T-cell (primary cell): ENCODE measurements around the gene DNAI7. TPM values are rescaled to one million over a fixed set of nuclear protein-coding genes. Genes with fewer than 3 reads are reported as not detected.

ENCODE experiments used
- ATAC-seq, 4 experiments: fragments of 200-7000 bp in 3 of 4; fragments of 150-1000 bp in 1 of 4; cut with Tn5 transposase; replicated peaks in 1 of 4; 1 replicate in 3 of 4; 2 replicates in 1 of 4; pipeline ENCODE4 v1.10.0; 2021; ENCODE audit warnings: moderate library complexity in 3 of 4, mild to moderate bottlenecking in 2 of 4, moderate number of reproducible peaks in 1 of 4
- CTCF ChIA-PET, 2 donors: fragments of 300-600 bp; sonication (Branson Sonifier 250); formaldehyde crosslinking; loops; one replicate each; lab custom pipeline; 2022; ENCODE audit warnings: antibody characterized with exemption in 2 of 2; lab: Charles Lee
- POLR2A ChIA-PET, 2 donors: fragments of 300-600 bp; sonication (Branson Sonifier 250); formaldehyde crosslinking; loops; one replicate each; lab custom pipeline; 2022; ENCODE audit warnings: antibody characterized with exemption in 2 of 2; lab: Charles Lee
- DNase-seq, 35 experiments: peaks; one replicate each; pipeline versions ENCODE4 v3.0.0 to v3.0.0-alpha.2; 2013 to 2023
- H3K27ac ChIP-seq: one replicate; pipeline ENCODE4 v1.5.1; 2013; ENCODE audit warnings: low read length
- H3K27me3 ChIP-seq, 2 experiments: replicated peaks in 1 of 2; 1 replicate in 1 of 2; 2 replicates in 1 of 2; pipeline versions ENCODE4 v1.6.1 to v1.7.0; 2013; ENCODE audit warnings: low read length in 1 of 2, mixed read lengths in 1 of 2; ENCODE audit not compliant: control insufficient read depth in 2 of 2, insufficient read depth in 2 of 2; ENCODE audit errors: extremely low read depth in 1 of 2
- H3K36me3 ChIP-seq, 2 donors: 1 replicate in 1 of 2; 2 replicates in 1 of 2; pipeline versions ENCODE4 v1.6.1 to v1.7.0; 2013; ENCODE audit warnings: low read length in 1 of 2; ENCODE audit not compliant: control insufficient read depth in 2 of 2, insufficient read depth in 1 of 2; ENCODE audit errors: extremely low read depth in 1 of 2
- H3K4me1 ChIP-seq, 2 experiments: 1 replicate in 1 of 2; 2 replicates in 1 of 2; pipeline versions ENCODE4 v1.6.1 to v1.7.0; 2013; ENCODE audit warnings: low read length in 2 of 2, mixed read lengths in 1 of 2; ENCODE audit not compliant: insufficient read depth in 2 of 2, control insufficient read depth in 1 of 2; ENCODE audit errors: extremely low read depth in 1 of 2
- H3K4me3 ChIP-seq, 2 donors: 1 replicate in 1 of 2; 2 replicates in 1 of 2; pipeline versions ENCODE4 v1.5.1 to v1.7.0; 2013; ENCODE audit warnings: mild to moderate bottlenecking in 2 of 2, low read length in 1 of 2, moderate library complexity in 1 of 2; ENCODE audit not compliant: control insufficient read depth in 1 of 2; ENCODE audit errors: extremely low read depth in 1 of 2
- H3K9me3 ChIP-seq: 2 replicates; pipeline ENCODE4 v1.7.0; 2013
- H3K27ac Mint-ChIP-seq, 2 donors: one replicate each; pipeline ENCODE4 v1.8.0; 2020 to 2021; ENCODE audit warnings: mild to moderate bottlenecking in 2 of 2, mixed read lengths in 2 of 2
- H3K27me3 Mint-ChIP-seq, 2 donors: one replicate each; pipeline ENCODE4 v1.8.0; 2021 to 2022; ENCODE audit warnings: mixed read lengths in 2 of 2
- H3K36me3 Mint-ChIP-seq: one replicate; pipeline ENCODE4 v1.8.0; 2021; ENCODE audit warnings: mixed read lengths
- H3K4me1 Mint-ChIP-seq, 3 donors: one replicate each; pipeline ENCODE4 v1.8.0; 2020 to 2022; ENCODE audit warnings: mixed read lengths in 3 of 3, mild to moderate bottlenecking in 1 of 3
- H3K4me3 Mint-ChIP-seq, 3 donors: one replicate each; pipeline ENCODE4 v1.8.0; 2020 to 2022; ENCODE audit warnings: mild to moderate bottlenecking in 3 of 3, mixed read lengths in 3 of 3, moderate library complexity in 3 of 3
- H3K9me3 Mint-ChIP-seq, 3 donors: one replicate each; pipeline ENCODE4 v1.8.0; 2020 to 2022; ENCODE audit warnings: mixed read lengths in 3 of 3
- WGBS: methylation state at CpG from one replicate; pipeline ENCODE4 v1.1.5; 2013; ENCODE audit warnings: missing lambda C conversion rate; ENCODE audit not compliant: insufficient coverage; 5-methylcytosine and 5-hydroxymethylcytosine counted together
- total RNA-seq, 35 experiments: library from RNA in 6 of 35; stranded (reverse) in 6 of 35; fragments of 120-200 nt in 1 of 35; gene quantifications; one replicate each; pipeline versions ENCODE4 v1.2.1 to v1.2.4 and lab custom pipeline; 2013 to 2026

DNAI7 gene
- total RNA-seq, 5 donors from 2014 or later (not counting 1 experiment from before 2014, with no cell fraction given), result 0.16 to 0.90 (median 0.30) TPM; not detected in 2

- WGBS, result no CpG with 5 or more reads among the region's 2 CpGs
- no peaks in the 10 kb centered on the region for H3K36me3 Mint-ChIP-seq
- ChIA-PET POLR2A (interaction anchor here in 1 of 2 donors (0.6 kb wide), 1 partner anchor 846 kb away, joined by 3 read pairs; no protein-coding TSS in a partner anchor), CTCF (interaction anchor here (0.6 to 3.5 kb wide), 7 partner anchors 10 to 1957 kb away, joined by 3 to 30 read pairs (median 3); no protein-coding TSS in a partner anchor)
- Histone ChIP-seq H3K4me1 (no peaks in the 10 kb centered on the region), H3K4me3 (no peak overlapping the region), H3K27ac (no peak overlapping the region), H3K9me3 (no peaks in the 10 kb centered on the region), H3K27me3 (no peaks in the 10 kb centered on the region), H3K36me3 (no peaks in the 10 kb centered on the region)
- no peak overlapping the region for H3K4me3 Mint-ChIP-seq
- ATAC-seq (no peak), DNase-seq (no peak)
- no peaks in the 10 kb centered on the region for H3K4me1 Mint-ChIP-seq
- no peaks in the 10 kb centered on the region for H3K9me3 Mint-ChIP-seq
- no peak overlapping the region for H3K27ac Mint-ChIP-seq
- H3K27me3 Mint-ChIP-seq, result peaks cover 0 to 6% of the 10 kb centered on the region in 2 donors
These were observed 63.7 kb downstream of the DNAI7 start for GRCh38 chr12:25131270-25131669.

DNA sequence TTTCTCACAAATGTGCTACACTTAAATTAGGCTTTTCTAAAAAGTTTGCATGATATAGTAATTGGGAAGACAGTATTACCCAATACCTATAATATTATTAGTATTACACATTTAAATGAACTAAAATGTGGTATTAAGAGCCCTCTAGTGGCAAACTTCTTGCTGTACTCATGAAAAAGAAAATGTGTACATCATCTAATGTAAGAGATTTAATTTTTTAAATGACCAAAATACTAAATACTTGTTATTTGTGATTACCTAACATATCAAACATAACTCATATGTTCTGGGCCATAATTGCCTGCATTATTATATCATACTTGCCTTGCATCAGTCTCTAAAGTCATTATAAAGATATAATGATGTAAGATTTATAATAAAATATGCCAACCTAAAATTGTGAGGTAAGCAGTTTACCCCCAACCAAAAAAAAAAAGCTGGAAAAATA is 64.2 kb downstream of the DNAI7 start:
- H3K4me1 ChIP-seq, result no peaks in the 10 kb centered on the region
- Mint-ChIP-seq H3K4me1 (no peaks in the 10 kb centered on the region), H3K27me3 (peaks cover 0 to 4% of the 10 kb centered on the region in 2 donors), H3K9me3 (no peaks in the 10 kb centered on the region), H3K36me3 (no peaks in the 10 kb centered on the region), H3K4me3 (no peak overlapping the region), H3K27ac (no peak overlapping the region)
- no peaks in the 10 kb centered on the region for H3K27me3 ChIP-seq
- H3K9me3 ChIP-seq, result no peaks in the 10 kb centered on the region
- H3K27ac ChIP-seq, result no peak overlapping the region
- H3K4me3 ChIP-seq, result no peak overlapping the region
- DNase-seq (peak in 1 of 35 experiments; percentile 63), ATAC-seq (peak in 1 of 4 experiments; percentile 39)
- ChIA-PET CTCF (interaction anchor here (0.6 to 3.5 kb wide), 6 partner anchors 10 to 1957 kb away, joined by 3 to 30 read pairs (median 3); no protein-coding TSS in a partner anchor), POLR2A (interaction anchor here in 1 of 2 donors (0.6 kb wide), 1 partner anchor 847 kb away, joined by 3 read pairs; no protein-coding TSS in a partner anchor)
- H3K36me3 ChIP-seq, result no peaks in the 10 kb centered on the region

DNA sequence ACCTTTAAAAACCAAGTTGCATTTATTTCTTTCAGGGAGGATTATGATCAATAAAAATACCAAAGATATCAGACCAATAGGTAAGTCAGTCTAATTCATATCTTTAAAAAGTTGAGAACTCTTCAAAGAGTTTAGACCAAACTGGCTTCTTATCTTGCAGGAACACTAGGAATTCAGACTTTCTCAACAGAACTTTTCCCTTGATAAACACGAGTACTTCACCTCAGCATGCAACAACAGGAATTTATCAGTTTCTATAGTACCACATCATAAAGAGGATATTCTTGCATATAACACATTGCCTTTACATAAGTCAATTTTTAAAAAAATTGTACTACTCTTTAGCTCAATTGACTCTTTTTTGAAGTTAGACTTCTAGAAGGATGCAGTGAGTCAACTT is 68.2 kb downstream of the DNAI7 start:
- H3K27me3 Mint-ChIP-seq, result no peaks in the 10 kb centered on the region
- Histone ChIP-seq H3K4me3 (no peak overlapping the region), H3K9me3 (no peaks in the 10 kb centered on the region), H3K4me1 (no peaks in the 10 kb centered on the region), H3K27ac (no peak overlapping the region), H3K36me3 (no peaks in the 10 kb centered on the region), H3K27me3 (no peaks in the 10 kb centered on the region)
- H3K27ac Mint-ChIP-seq, result no peak overlapping the region
- POLR2A ChIA-PET, result interaction anchor here in 1 of 2 donors (0.6 kb wide), 1 partner anchor 56 kb away, joined by 3 read pairs; no protein-coding TSS in a partner anchor
- 67% methylated on average over 1 of the region's 1 CpG for WGBS
- H3K4me1 Mint-ChIP-seq, result no peaks in the 10 kb centered on the region
- CTCF ChIA-PET, result interaction anchor here (0.7 to 4.0 kb wide), 3 partner anchors 28 to 136 kb away, joined by 3 to 42 read pairs (median 9); no protein-coding TSS in a partner anchor
- H3K9me3 Mint-ChIP-seq, result no peaks in the 10 kb centered on the region
- no peaks in the 10 kb centered on the region for H3K36me3 Mint-ChIP-seq
- ATAC-seq (no peak), DNase-seq (no peak)
- no peak overlapping the region for H3K4me3 Mint-ChIP-seq

DNA sequence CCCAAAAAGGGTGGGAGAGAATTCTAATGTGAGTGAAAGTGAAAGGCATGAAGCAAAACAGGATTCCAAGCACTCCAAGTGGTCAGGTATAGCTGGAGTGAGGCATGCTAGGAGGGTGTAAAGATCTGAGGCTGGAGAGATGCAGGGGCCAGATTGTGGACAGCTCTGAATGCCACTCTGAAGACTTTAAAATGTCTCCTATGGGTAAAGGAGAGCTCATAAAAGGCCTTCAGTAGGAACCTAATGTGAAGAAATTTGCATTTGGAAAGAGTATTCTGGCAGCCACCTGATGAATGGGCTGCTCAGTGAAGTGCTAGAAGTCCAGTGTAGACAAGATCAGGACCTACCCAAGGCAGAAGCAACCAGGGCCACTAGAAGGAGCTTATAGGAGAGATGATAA is 68.9 kb downstream of the DNAI7 start:
- Histone ChIP-seq H3K4me1 (no peaks in the 10 kb centered on the region), H3K4me3 (no peak overlapping the region), H3K9me3 (no peaks in the 10 kb centered on the region), H3K36me3 (no peaks in the 10 kb centered on the region), H3K27ac (no peak overlapping the region), H3K27me3 (no peaks in the 10 kb centered on the region)
- Mint-ChIP-seq H3K9me3 (no peaks in the 10 kb centered on the region), H3K36me3 (no peaks in the 10 kb centered on the region), H3K4me3 (no peak overlapping the region), H3K27ac (no peak overlapping the region), H3K4me1 (no peaks in the 10 kb centered on the region), H3K27me3 (no peaks in the 10 kb centered on the region)
- CTCF ChIA-PET, result interaction anchor here in 1 of 2 donors (0.7 to 1.5 kb wide), 2 partner anchors 27 to 135 kb away, joined by 3 to 9 read pairs; no protein-coding TSS in a partner anchor
- no peak for DNase-seq
- no peak for ATAC-seq
- POLR2A ChIA-PET, result no interaction called here

DNA sequence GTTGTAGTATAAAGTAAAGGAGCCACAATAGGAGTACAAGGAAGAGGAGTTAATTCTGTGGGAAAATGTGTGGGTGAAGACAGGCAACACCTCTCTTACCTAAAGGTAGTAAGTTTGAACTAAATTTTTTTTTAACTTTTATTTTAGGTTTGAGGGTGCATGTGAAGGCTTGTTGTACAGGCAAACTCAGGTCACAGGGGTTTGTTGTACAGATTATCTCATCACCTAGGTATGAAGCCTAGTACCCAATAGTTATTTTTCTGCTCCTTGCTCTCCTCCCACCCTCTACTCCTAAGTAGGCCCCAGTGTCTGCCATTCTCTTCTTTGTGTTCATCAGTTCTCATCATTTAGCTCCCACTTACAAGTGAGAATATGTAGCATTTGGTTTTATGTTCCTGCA is 70.5 kb downstream of the DNAI7 start:
- Histone ChIP-seq H3K27ac (no peak overlapping the region), H3K4me1 (no peaks in the 10 kb centered on the region), H3K36me3 (no peaks in the 10 kb centered on the region), H3K9me3 (no peaks in the 10 kb centered on the region), H3K4me3 (no peak overlapping the region), H3K27me3 (no peaks in the 10 kb centered on the region)
- CTCF ChIA-PET, result interaction anchor here (0.6 to 2.0 kb wide), 3 partner anchors 133 to 638 kb away, joined by 3 to 8 read pairs (median 4); no protein-coding TSS in a partner anchor
- DNase-seq (no peak), ATAC-seq (no peak)
- no peaks in the 10 kb centered on the region for H3K36me3 Mint-ChIP-seq
- POLR2A ChIA-PET, result interaction anchor here in 1 of 2 donors (0.7 kb wide), 1 partner anchor 96 kb away, joined by 4 read pairs; no protein-coding TSS in a partner anchor
- H3K4me3 Mint-ChIP-seq, result no peak overlapping the region
- no peaks in the 10 kb centered on the region for H3K9me3 Mint-ChIP-seq
- no peak overlapping the region for H3K27ac Mint-ChIP-seq
- no peaks in the 10 kb centered on the region for H3K4me1 Mint-ChIP-seq
- no peaks in the 10 kb centered on the region for H3K27me3 Mint-ChIP-seq

DNA sequence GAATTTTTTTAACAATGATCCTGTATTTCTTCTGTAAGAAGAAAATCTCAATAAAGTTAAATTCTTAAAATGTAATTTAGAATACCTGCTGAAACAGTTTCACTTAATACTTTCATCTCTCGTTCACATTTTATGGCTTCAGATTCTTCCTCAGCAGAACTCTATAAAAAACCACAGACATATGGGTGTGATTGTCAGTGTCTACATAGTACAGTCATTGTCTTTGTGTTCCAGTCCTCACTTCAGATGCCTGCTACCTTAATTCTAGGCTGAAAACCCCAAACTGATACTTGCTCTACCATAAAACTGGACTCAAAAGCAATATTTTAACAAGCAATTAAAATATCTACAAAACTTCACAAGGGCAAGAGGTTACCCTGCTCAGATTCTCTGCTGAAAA is 71.8 kb downstream of the DNAI7 start:
- DNase-seq (no peak), ATAC-seq (no peak)
- Histone ChIP-seq H3K36me3 (no peaks in the 10 kb centered on the region), H3K9me3 (no peaks in the 10 kb centered on the region), H3K27me3 (peaks cover 0 to 3% of the 10 kb centered on the region in 2 experiments), H3K4me3 (no peak overlapping the region), H3K27ac (no peak overlapping the region), H3K4me1 (no peaks in the 10 kb centered on the region)
- POLR2A ChIA-PET, result no interaction called here
- H3K4me3 Mint-ChIP-seq, result no peak overlapping the region
- no peaks in the 10 kb centered on the region for H3K27me3 Mint-ChIP-seq
- no peaks in the 10 kb centered on the region for H3K9me3 Mint-ChIP-seq
- no peaks in the 10 kb centered on the region for H3K36me3 Mint-ChIP-seq
- H3K27ac Mint-ChIP-seq, result no peak overlapping the region
- WGBS, result no CpG with 5 or more reads among the region's 1 CpG
- CTCF ChIA-PET, result interaction anchor here in 1 of 2 donors (2.0 kb wide), 1 partner anchor 132 kb away, joined by 8 read pairs; no protein-coding TSS in a partner anchor
- H3K4me1 Mint-ChIP-seq, result no peaks in the 10 kb centered on the region
